GM12801 (cell line): ENCODE measurements around the gene RNASEH1.

Source experiments
- TF ChIP-seq, protein P1 (sequence below): IDR thresholded peaks from one replicate; pipeline ENCODE4 v1.5.1; 2011; ENCODE audit warnings: control low read depth; ENCODE audit not compliant: insufficient read length; ENCODE audit errors: extremely low read depth

RNASEH1 gene

DNA sequence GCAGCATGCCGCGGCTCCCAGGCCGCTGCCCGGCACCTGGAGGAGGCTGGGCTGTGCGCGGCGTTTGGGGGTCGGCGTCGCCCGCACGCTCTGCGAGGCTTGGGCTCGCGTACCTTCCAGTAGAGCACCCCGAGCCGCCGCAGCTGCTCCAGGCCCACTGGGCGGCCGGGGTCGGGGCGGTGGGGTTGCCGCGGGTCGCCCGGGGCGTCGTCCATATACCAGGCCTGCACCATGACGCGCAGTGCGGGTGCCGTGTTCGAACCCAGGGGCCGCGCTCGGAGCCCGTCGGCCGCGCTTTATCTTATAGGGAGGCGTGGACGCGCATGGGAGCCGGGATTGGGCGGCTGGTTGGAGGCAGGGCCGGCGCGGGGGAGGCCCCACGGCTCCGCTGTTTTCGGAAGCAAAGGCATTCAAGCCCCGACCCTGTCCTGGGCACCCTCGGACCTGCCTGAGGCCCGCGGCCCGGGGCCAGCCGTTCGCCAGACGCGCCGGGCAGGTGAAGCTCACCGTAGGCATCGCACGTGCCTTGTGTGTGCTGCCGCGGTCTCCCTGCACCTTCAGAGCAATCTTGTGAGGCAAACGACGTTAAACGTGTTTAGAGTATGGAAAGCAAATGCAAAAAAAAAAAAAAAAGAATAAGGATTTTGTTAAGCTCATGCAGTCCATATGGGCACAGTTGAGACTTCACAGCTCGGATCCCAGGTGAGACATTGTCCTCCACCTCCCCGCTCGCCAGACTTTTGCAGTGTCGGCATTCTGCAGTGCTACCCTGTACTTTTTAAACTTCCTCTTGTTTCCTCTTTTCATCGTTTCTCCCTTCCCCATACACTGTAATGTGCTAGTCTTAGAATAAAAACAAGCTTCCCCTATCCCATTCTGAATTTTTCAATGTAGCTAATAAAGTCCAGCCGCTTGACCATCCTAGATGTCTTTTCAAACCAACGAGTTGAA, 38.6 kb downstream of the RNASEH1 start, which contains the start of gene ADI1:
Gene ADI1 (minus strand): TSS at position 277 of the 951 bp plus-strand sequence. CDS start 44 bp downstream, at position 233.
- TF ChIP-seq, protein P1, sequence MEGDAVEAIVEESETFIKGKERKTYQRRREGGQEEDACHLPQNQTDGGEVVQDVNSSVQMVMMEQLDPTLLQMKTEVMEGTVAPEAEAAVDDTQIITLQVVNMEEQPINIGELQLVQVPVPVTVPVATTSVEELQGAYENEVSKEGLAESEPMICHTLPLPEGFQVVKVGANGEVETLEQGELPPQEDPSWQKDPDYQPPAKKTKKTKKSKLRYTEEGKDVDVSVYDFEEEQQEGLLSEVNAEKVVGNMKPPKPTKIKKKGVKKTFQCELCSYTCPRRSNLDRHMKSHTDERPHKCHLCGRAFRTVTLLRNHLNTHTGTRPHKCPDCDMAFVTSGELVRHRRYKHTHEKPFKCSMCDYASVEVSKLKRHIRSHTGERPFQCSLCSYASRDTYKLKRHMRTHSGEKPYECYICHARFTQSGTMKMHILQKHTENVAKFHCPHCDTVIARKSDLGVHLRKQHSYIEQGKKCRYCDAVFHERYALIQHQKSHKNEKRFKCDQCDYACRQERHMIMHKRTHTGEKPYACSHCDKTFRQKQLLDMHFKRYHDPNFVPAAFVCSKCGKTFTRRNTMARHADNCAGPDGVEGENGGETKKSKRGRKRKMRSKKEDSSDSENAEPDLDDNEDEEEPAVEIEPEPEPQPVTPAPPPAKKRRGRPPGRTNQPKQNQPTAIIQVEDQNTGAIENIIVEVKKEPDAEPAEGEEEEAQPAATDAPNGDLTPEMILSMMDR: no peak

DNA sequence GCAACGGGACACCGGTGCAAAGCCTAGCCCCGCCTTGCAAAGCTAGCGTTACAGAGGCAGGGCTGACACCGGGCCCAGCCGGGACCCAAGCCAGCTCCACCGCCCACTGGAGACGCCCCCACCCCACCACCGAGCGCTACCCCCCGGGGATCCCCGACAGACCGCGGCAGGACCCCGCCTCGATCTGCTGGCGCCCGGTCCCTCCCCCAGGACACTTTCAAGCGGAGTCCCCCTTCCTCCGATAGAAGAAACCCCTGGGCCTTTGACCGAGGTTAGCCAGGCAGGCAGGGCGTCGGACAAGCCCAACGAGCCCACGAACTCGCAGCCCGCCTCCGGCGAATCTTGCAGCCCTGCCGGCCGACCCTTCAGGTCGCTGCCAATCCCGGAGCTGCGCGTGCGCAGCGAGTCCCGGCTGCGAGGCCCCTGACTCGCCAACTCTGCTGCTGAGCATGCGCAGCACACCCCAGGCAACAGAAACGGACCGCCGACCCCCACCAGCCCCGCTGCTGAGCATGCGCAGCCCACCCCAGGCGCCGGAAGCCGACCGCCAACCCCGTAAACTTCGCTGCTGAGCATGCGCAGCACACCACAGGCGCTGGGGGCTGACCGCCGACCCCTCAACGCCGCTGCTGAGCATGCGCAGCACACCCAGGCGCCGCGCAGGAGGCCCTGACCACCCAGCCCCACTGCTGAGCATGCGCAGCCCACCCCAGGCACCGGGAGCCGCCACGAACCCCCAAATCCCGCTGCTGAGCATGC, 39.5 kb downstream of the RNASEH1 start:
- TF ChIP-seq, protein P1: no peak

DNA sequence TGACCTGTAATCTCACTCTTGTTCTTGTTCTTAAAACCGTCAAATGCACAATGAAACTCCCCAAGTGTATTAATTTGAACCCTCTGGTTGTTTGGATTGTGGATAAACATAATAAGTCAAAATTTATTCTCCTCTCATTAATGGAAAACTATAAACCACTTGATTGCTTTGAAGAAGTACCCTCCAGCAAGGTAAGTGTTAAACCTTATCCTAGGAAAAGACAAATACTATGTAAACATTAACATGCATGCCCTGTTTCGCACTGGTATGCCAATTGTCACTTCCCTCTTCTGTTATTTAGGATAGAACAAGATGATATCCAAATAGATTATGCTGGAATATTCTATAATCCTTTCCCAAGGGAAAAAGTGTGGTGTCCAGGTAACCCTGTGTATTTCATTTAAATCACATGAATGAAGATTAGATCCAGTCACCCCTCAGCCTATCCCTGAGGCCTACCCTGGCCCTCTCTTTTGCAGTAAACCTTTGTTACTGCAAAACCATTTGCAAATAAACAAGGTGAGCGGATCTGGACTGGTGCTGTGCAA, 40.1 kb downstream of the RNASEH1 start:
- TF ChIP-seq, protein P1: no peak

DNA sequence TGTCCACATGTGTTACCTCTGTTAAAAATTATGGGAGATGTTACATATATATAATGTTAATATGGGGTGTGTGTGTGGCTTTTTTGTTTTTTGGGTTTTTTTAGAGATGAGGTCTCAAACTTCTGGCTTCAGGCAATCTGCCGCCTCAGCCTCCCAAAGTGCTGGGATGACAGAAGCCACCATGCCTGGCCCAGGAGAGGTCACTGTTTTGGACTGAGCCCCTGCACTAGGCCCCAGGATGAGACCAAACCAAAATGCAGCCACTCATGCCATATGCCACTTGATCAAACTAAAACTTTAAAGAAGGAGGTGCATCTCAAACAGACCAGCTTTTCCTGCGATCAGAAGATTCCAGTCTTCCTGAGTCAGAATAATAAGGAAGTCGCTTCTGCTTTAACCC, 41.3 kb downstream of the RNASEH1 start:
- TF ChIP-seq, protein P1: no peak

DNA sequence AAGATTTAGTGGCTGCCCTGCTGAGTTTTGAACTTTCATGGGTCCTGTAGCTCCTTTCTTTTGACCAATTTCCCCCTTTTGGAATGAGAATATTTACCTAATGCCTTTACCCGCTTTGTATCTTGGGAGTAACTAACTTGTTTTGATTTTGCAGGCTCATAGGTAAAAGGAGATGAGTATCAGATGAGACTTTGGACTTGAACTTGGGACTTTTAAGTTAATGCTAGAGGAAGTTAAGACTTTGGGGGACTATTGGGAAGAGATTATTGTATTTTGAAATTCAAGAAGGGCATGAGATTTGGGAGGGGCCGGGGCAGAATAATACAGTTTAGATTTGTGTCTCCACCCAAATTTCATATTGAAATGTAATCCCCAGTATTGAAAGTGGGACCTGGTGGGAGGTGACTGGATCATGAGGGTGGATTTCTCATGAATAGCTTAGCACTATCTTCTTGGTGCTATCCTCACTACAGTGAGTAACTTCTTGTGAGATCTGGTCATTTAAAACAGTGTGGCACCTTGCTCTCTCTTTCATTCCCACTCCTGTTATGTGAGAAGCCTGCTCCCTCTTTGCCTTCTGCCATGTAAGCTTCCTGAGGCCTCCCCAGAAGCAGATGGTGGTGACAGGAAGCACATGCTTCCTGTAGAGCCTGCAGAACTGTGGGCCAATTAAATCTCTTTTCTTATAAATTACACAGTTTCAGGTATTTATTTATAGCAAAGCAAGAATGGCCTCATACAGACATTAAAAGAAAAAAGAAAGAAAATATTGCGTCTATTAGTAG, 44.9 kb downstream of the RNASEH1 start:
- TF ChIP-seq, protein P1: no peak

DNA sequence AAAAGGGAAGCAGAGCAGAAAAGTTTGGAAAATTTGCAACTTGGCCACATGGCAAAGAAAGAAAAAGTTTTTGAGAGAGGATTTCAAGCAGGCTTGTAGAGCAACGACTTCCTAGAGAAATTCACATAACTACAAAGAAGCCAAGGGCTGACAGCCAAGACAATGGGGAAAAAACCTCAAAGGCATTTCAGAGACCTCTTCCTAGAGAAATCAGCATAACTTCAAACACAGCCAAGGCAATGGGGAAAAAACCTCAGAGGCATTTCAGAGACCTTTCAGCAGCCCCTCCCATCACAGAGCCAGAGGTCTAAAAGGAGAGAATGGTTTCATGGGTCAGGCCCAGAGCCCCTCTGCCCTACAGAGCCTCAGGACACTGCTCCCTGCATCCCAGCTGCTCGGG, 46.0 kb downstream of the RNASEH1 start:
- TF ChIP-seq, protein P1: no peak
